ENCODE data around the gene ZNF614.

- no peak for TF ChIP-seq POLR2A (IDR thresholded peaks at IDR 0.05; ENCODE audit: low read depth)
- no peak for TF ChIP-seq CTCF (IDR thresholded peaks at IDR 0.05)
- no peak for TF ChIP-seq POLR2AphosphoS5 (IDR thresholded peaks at IDR 0.05)
These were observed 11.0 kb upstream of the ZNF614 start for GRCh38 chr19:52039169-52039568.
